Vagina (tissue), 2 donors: ENCODE results near the gene KLF3. TPM values are rescaled to one million over a fixed set of nuclear protein-coding genes. Genes with fewer than 3 reads are reported as not detected.

Experiments
- DNase-seq, 2 donors: peaks; one replicate each; pipeline ENCODE4 v3.0.0-alpha.2; 2017; ENCODE audit errors: extremely low spot score in 2 of 2
- H3K27ac ChIP-seq: fragments of 200-600 bp; sonication (generic); one replicate; pipeline ENCODE4 v1.5.1; 2019
- H3K27me3 ChIP-seq: fragments of 200-600 bp; sonication (generic); one replicate; pipeline ENCODE4 v1.5.1; 2019
- H3K36me3 ChIP-seq, 2 donors: fragments of 200-600 bp; sonication (generic); one replicate each; pipeline ENCODE4 v1.5.1; 2017 to 2019
- H3K4me1 ChIP-seq: fragments of 200-600 bp; sonication (generic); one replicate; pipeline ENCODE4 v1.5.1; 2019
- H3K4me3 ChIP-seq, 2 donors: fragments of 200-600 bp; sonication (generic); 1 replicate in 1 of 2; 2 replicates in 1 of 2; pipeline ENCODE4 v1.5.1; 2016 to 2019
- H3K9me3 ChIP-seq: fragments of 200-600 bp; sonication (generic); one replicate; pipeline ENCODE4 v1.5.1; 2019
- POLR2A ChIP-seq, 2 donors: fragments of 450-650 bp; IDR thresholded peaks; one replicate each; pipeline ENCODE4 v1.6.1; 2017; ENCODE audit warnings: antibody characterized with exemption in 2 of 2, mild to moderate bottlenecking in 2 of 2, moderate library complexity in 2 of 2
- POLR2AphosphoS5 ChIP-seq, 2 donors: sonication (generic); formaldehyde crosslinking; IDR thresholded peaks; one replicate each; pipeline ENCODE4 v1.9.0; 2017; ENCODE audit warnings: antibody characterized with exemption in 2 of 2, mild to moderate bottlenecking in 2 of 2, low read depth in 1 of 2; ENCODE audit not compliant: insufficient read depth in 1 of 2
- intact Hi-C: fragments of 100-400 bp; cut with DNase I; formaldehyde crosslinking; loops from one replicate; pipeline ENCODE4 v1.15.1; 2023
- total RNA-seq: library from RNA; depleted of rRNA; stranded (reverse); fragments of >200 nt; gene quantifications from one replicate; pipeline ENCODE4 v1.2.3, GENCODE V29; 2016
- TF ChIP-seq, protein P1 (sequence below), 3 experiments: fragments of 450-650 bp in 2 of 3; fragments of 200-600 bp in 1 of 3; sonication (generic) in 1 of 3; IDR thresholded peaks; one replicate each; pipeline ENCODE4 v1.5.1; 2017 to 2019; ENCODE audit warnings: antibody characterized with exemption in 3 of 3, mild to moderate bottlenecking in 2 of 3, moderate library complexity in 2 of 3

The KLF3 gene
- total RNA-seq, 1 donor from 2014 or later, result 85.4 TPM

DNA sequence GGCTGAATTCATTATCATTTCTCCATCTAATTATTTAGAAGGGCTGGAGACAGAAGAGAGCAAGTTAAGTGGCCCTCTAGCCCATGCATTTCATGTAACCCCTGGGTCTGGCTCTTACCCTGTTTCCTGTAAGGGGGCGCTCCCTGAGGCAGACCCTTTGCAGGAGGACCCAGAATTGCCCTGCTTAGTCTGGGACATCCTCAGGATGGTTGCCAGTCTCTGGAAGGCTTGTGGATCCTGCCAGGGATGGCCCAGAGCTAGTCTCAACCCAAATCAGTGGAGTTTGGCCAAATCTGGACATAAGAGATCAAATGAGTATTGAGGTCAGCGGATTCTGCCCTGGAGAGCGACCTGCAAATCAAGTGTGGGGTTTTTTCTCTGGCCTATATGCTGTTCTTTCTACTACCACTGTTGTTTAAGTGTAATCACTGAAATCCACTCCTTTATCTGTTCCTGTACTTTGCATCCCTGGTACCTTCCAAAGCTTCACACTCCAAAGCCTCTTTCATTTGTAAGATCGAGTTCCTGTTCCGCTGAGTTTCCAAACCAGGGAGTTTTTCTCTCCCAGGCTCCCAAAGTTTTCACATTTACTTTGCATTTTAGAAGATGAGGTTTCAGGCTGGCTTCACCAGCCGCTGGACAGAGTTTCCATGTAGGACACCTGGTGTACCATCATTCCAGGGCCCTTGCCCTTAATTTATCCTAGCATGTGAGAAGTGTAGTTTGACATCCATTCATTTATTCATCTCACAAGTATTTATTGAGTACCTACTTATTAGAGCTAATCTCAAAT is 6.3 kb downstream of the KLF3 start:
- Histone ChIP-seq H3K27me3 (no peaks in the 10 kb centered on the region), H3K4me3 (no peak overlapping the region), H3K4me1 (peaks cover 92% of the 10 kb centered on the region), H3K36me3 (no peaks in the 10 kb centered on the region), H3K27ac (peak overlapping the region; percentile 98), H3K9me3 (no peaks in the 10 kb centered on the region)
- TF ChIP-seq POLR2A (IDR thresholded peaks at IDR 0.05), result no peak
- no peak for TF ChIP-seq POLR2AphosphoS5 (IDR thresholded peaks at IDR 0.05; ENCODE audit: insufficient read depth in 1 of 2, low read depth in 1 of 2)
- TF ChIP-seq, protein P1, sequence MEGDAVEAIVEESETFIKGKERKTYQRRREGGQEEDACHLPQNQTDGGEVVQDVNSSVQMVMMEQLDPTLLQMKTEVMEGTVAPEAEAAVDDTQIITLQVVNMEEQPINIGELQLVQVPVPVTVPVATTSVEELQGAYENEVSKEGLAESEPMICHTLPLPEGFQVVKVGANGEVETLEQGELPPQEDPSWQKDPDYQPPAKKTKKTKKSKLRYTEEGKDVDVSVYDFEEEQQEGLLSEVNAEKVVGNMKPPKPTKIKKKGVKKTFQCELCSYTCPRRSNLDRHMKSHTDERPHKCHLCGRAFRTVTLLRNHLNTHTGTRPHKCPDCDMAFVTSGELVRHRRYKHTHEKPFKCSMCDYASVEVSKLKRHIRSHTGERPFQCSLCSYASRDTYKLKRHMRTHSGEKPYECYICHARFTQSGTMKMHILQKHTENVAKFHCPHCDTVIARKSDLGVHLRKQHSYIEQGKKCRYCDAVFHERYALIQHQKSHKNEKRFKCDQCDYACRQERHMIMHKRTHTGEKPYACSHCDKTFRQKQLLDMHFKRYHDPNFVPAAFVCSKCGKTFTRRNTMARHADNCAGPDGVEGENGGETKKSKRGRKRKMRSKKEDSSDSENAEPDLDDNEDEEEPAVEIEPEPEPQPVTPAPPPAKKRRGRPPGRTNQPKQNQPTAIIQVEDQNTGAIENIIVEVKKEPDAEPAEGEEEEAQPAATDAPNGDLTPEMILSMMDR (IDR thresholded peaks at IDR 0.05), result no peak
- intact Hi-C loops, result loop anchor here (5.0 kb wide), 1 partner anchor 608 kb away; no protein-coding TSS in a partner anchor
- no peak for DNase-seq

DNA sequence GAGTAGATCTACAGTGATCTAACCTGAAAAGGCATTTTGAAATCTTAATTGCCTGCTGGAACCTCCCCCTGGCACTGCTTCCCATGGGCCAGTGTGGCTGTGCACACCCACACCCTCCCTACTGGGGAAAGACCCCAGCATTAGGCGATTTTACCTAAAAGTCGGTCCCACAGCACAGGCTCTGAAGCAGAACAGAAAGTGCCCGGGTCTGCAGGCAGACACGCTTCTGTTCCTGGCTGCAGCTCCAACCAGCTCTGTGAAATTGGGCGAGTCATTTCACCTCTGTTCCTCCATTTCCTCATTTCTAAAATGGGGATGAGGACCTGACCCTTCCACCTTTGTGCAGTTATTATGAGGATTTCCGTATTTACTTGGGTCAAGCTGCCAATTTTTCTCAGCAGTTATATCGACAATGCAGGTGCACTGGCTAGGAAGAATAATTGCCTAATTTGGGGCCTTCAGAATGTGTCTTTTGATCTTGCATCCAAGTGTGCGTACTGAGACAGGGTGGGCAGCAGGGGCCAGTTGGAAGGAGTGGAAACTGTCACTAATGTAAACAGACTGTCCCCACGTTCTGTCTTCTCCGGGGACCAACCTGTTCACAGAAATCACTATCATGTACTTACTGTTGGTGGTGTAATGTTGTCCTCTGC is 7.1 kb downstream of the KLF3 start:
- peak overlapping the region; percentile 98 for H3K27ac ChIP-seq
- TF ChIP-seq POLR2A (IDR thresholded peaks at IDR 0.05), result no peak
- TF ChIP-seq POLR2AphosphoS5 (IDR thresholded peaks at IDR 0.05; ENCODE audit: insufficient read depth in 1 of 2, low read depth in 1 of 2), result peak in 1 of 2 donors; percentile 56
- intact Hi-C loops, result loop anchor here (5.0 kb wide), 1 partner anchor 609 kb away; no protein-coding TSS in a partner anchor
- peaks cover 98% of the 10 kb centered on the region for H3K4me1 ChIP-seq
- no peak overlapping the region for H3K4me3 ChIP-seq
- no peak for DNase-seq
- no peaks in the 10 kb centered on the region for H3K36me3 ChIP-seq
- no peaks in the 10 kb centered on the region for H3K9me3 ChIP-seq
- no peaks in the 10 kb centered on the region for H3K27me3 ChIP-seq

DNA sequence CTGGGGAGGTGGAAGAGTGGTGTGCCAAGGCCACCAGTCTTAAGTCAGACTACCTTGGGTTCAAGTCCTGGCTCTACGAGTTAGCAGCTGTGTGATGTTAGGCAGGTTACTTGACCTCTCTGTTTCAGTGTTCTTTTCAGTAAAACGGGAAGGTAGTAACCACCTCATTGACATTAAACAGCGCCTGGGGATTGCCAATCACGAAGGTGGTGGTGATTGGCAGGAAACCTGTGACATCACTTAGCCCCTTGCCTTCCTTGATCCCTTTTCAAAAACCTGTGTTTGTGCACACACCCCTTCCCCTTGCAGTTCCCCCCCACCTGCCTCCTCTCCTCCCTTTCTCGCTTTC is 7.6 kb downstream of the KLF3 start:
- no peaks in the 10 kb centered on the region for H3K9me3 ChIP-seq
- peaks cover 98% of the 10 kb centered on the region for H3K4me1 ChIP-seq
- H3K36me3 ChIP-seq, result no peaks in the 10 kb centered on the region
- peak overlapping the region; percentile 98 for H3K27ac ChIP-seq
- intact Hi-C loops, result loop anchor here (5.0 kb wide), 1 partner anchor 609 kb away; no protein-coding TSS in a partner anchor
- no peak for DNase-seq
- peak overlapping the region in 1 of 2 donors; percentile 9 for H3K4me3 ChIP-seq
- H3K27me3 ChIP-seq, result no peaks in the 10 kb centered on the region
- no peak for TF ChIP-seq POLR2A (IDR thresholded peaks at IDR 0.05)
- TF ChIP-seq, protein P1 (IDR thresholded peaks at IDR 0.05), result no peak
- no peak for TF ChIP-seq POLR2AphosphoS5 (IDR thresholded peaks at IDR 0.05; ENCODE audit: insufficient read depth in 1 of 2, low read depth in 1 of 2)

DNA sequence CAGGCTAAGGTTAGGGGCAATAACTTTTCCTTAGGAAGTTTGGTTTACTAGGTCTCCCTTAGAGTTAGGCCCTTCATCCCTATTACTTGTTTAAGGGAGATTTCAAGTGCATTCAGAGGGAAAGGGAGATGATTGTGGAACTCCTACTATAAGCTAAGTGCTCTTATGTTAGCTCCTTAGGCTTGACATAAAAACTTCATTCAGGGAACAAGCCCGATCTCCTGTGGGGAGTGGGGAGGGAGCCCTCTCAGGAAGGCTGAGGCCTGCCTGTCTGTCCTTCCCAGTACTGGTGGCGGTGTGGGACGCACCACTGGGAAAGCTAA is 8.0 kb downstream of the KLF3 start:
- DNase-seq, result no peak
- Histone ChIP-seq H3K27me3 (no peaks in the 10 kb centered on the region), H3K4me1 (peaks cover 99% of the 10 kb centered on the region), H3K9me3 (no peaks in the 10 kb centered on the region), H3K36me3 (no peaks in the 10 kb centered on the region), H3K27ac (peak overlapping the region; percentile 98), H3K4me3 (peak overlapping the region; percentile 6 to 9)
- intact Hi-C loops, result loop anchor here (5.0 kb wide), 1 partner anchor 610 kb away; no protein-coding TSS in a partner anchor
- TF ChIP-seq POLR2AphosphoS5 (IDR thresholded peaks at IDR 0.05; ENCODE audit: insufficient read depth in 1 of 2, low read depth in 1 of 2), result no peak
- TF ChIP-seq, protein P1 (IDR thresholded peaks at IDR 0.05), result no peak

DNA sequence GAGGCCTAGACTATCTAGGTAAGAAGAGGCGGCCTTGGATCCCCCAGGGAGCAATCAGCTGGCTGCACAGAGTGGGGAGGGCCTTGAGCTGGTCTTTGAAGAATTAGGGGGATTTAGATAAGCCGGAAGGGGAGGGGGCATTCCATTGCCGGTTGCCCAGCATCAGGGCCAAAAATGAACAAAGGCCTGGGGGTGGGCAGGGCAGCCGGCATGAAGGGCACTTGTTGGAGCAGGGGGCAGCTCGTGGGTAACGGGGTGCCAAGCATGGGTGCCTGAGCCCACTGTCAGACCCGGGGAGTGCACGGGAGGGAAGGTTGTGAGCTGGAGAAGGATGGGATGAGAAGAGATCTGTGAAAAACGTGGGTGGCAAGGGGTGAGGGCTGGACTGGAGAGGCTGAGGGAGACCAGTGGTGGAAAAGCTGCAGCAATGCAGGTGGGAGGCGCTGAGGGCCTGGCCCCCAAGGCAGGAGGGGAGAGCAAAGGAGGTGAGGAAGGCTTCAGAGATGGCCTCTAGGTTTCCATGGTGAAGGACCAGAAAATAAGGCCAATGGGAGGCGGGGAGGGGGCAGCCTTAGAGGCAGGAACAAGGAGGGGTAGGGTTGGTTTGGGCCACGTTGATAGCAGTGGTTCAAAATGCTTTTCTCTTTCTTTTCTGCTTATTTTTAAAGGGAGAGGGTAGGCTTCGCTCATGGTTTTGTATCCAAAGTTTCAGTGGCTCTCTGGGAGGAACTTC is 8.6 kb downstream of the KLF3 start:
- TF ChIP-seq POLR2A (IDR thresholded peaks at IDR 0.05), result no peak
- TF ChIP-seq, protein P1 (IDR thresholded peaks at IDR 0.05), result no peak
- no peak for TF ChIP-seq POLR2AphosphoS5 (IDR thresholded peaks at IDR 0.05; ENCODE audit: insufficient read depth in 1 of 2, low read depth in 1 of 2)
- Histone ChIP-seq H3K27ac (peak overlapping the region; percentile 98), H3K4me1 (peaks cover 100% of the 10 kb centered on the region), H3K9me3 (no peaks in the 10 kb centered on the region), H3K36me3 (no peaks in the 10 kb centered on the region), H3K27me3 (no peaks in the 10 kb centered on the region), H3K4me3 (peak overlapping the region; percentile 6 to 9)
- DNase-seq, result no peak
- intact Hi-C loops, result loop anchor here (5.0 kb wide), 1 partner anchor 610 kb away; no protein-coding TSS in a partner anchor
